Activated naive CD4-positive, alpha-beta T cell treated with anti-CD3 and anti-CD28 coated beads, Interleukin-2, amount 50 U/mL, for 16 hours (primary cell): ENCODE data around the gene ADAMTS12.
"Not testable (repeated sequence)": the region's sequence is repeated elsewhere in the genome, so short reads cannot be mapped to it uniquely, and the experiment has no call there.

Experiments
- DNase-seq: peaks from one replicate; pipeline ENCODE4 v3.0.0-alpha.2; 2020

Gene ADAMTS12

GRCh38 chr5:33891788-33892619, at the start of gene ADAMTS12:
Gene ADAMTS12, minus strand, starts transcription at chr5:33891990. Its CDS starts 134 bp downstream, at chr5:33891856.
- no peak for DNase-seq

- no peak for DNase-seq
These were observed 49.3 kb upstream of the ADAMTS12 start for GRCh38 chr5:33941090-33941489.

- DNase-seq = no peak
These were observed 47.9 kb upstream of the ADAMTS12 start for GRCh38 chr5:33939556-33940262.

GRCh38 chr5:33938881-33939280, 47.1 kb upstream of the ADAMTS12 start:
- DNase-seq = no peak

GRCh38 chr5:33938507-33938796, 46.7 kb upstream of the ADAMTS12 start:
- no peak for DNase-seq

- no peak for DNase-seq
These were observed 46.1 kb upstream of the ADAMTS12 start for GRCh38 chr5:33937707-33938506.

GRCh38 chr5:33937017-33937706, 45.4 kb upstream of the ADAMTS12 start:
- no peak for DNase-seq

GRCh38 chr5:33936381-33937016, 44.7 kb upstream of the ADAMTS12 start, which contains the start of gene RXFP3:
Gene RXFP3, plus strand, starts transcription at chr5:33936386. Its CDS starts 355 bp downstream, at chr5:33936741.
- DNase-seq = no peak

GRCh38 chr5:33936004-33936380, 44.2 kb upstream of the ADAMTS12 start:
- peak; percentile 34 for DNase-seq

- DNase-seq = no peak
These were observed 42.4 kb upstream of the ADAMTS12 start for GRCh38 chr5:33934176-33934575.

GRCh38 chr5:33933723-33934169, 42.0 kb upstream of the ADAMTS12 start:
- DNase-seq = no peak

GRCh38 chr5:33931136-33931535, 39.3 kb upstream of the ADAMTS12 start:
- DNase-seq = no peak

GRCh38 chr5:33929925-33930690, 38.3 kb upstream of the ADAMTS12 start:
- no peak for DNase-seq

- no peak for DNase-seq
These were observed 36.5 kb upstream of the ADAMTS12 start for GRCh38 chr5:33928283-33928682.

- DNase-seq = no peak
These were observed 35.9 kb upstream of the ADAMTS12 start for GRCh38 chr5:33927685-33928084.

- DNase-seq = no peak
These were observed 33.5 kb upstream of the ADAMTS12 start for GRCh38 chr5:33925278-33925677.

GRCh38 chr5:33921002-33921401, 29.2 kb upstream of the ADAMTS12 start:
- DNase-seq = no peak

- not testable (repeated sequence) for DNase-seq
These were observed 23.1 kb upstream of the ADAMTS12 start for GRCh38 chr5:33914844-33915243.

- not testable (repeated sequence) for DNase-seq
These were observed 14.5 kb upstream of the ADAMTS12 start for GRCh38 chr5:33906248-33906647.

GRCh38 chr5:33905381-33905780, 13.6 kb upstream of the ADAMTS12 start:
- no peak for DNase-seq

GRCh38 chr5:33903118-33903517, 11.3 kb upstream of the ADAMTS12 start:
- DNase-seq = no peak
